ENCODE data around the gene PRDM16. TPM values are rescaled to one million over a fixed set of nuclear protein-coding genes. Genes with fewer than 3 reads are reported as not detected.

Gene PRDM16
- total and polyA plus RNA-seq, 2 of the 4 experiments (the other 2 are of a cell fraction) = 0.02 TPM; not detected in 1

DNA sequence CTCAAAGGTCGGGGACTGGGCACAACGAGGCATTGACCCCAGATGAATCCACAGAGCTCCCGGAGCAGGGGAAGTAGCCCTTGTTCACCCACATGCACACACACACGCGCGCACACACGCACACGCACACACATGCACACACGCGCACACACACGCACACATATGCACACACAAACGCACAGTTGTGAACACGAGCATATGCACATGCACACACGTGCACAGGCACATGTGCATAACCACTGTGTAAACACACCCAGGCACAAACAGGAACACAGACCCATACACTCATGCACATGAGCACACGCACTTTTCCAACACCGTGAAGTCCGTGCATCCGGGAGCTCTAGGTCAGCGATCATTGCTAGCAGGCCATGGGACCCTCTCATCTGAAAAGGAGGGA, 208.6 kb downstream of the PRDM16 start:
- no TSS peak for BruUV-seq (replicated peaks)
- TF ChIP-seq CHD1 (IDR thresholded peaks at IDR 0.05; ENCODE audit: low read depth, low read length) (no peak), NFE2L2 (IDR thresholded peaks at IDR 0.05; ENCODE audit: low read depth, low read length) (no peak), FOS (IDR thresholded peaks at IDR 0.05; ENCODE audit: low read depth, low read length) (no peak), RAD21 (IDR thresholded peaks at IDR 0.05; ENCODE audit: low read length) (no peak), BHLHE40 (IDR thresholded peaks at IDR 0.05; ENCODE audit: low read depth, low read length) (no peak)

More for the DNA sequence above, 208.6 kb downstream of the PRDM16 start:
- Histone ChIP-seq H3K18ac (ENCODE audit: low read depth, low read length) (no peak overlapping the region), H3K27ac (ENCODE audit: insufficient read depth, low read length) (no peak overlapping the region), H3K4me1 (ENCODE audit: control insufficient read depth, insufficient read depth, low read length) (no peaks in the 10 kb centered on the region), H2BK20ac (ENCODE audit: low read depth, low read length) (no peak overlapping the region), H3K4me2 (ENCODE audit: low read depth, low read length) (no peak overlapping the region), H4K20me1 (ENCODE audit: insufficient read depth, low read length) (no peaks in the 10 kb centered on the region), H4K5ac (ENCODE audit: low read depth, low read length) (no peak overlapping the region), H2BK15ac (ENCODE audit: low read depth, low read length) (no peak overlapping the region), H3K36me3 (ENCODE audit: control insufficient read depth, insufficient read depth, low read length) (no peaks in the 10 kb centered on the region), H3K9me1 (ENCODE audit: insufficient read depth, low read length) (no peaks in the 10 kb centered on the region), H3K14ac (replicated peaks; ENCODE audit: low read depth, low read length) (no peak overlapping the region), H4K91ac (ENCODE audit: insufficient read depth, low read depth, low read length) (no peak overlapping the region), H3K23ac (ENCODE audit: low read depth, low read length) (no peak overlapping the region), H3K79me1 (ENCODE audit: low read depth in 1 of 2, low read length in 2 of 2) (no peaks in the 10 kb centered on the region), H2AFZ (replicated peaks; ENCODE audit: low read length, poor library complexity) (no peak overlapping the region), H4K8ac (ENCODE audit: low read depth in 2 of 2, low read length in 2 of 2) (no peak overlapping the region), H3K4me3 (ENCODE audit: insufficient read depth, low read depth, low read length) (no peak overlapping the region), H2AK5ac (ENCODE audit: low read depth, low read length) (no peak overlapping the region), H3K27me3 (ENCODE audit: control insufficient read depth, insufficient read depth, low read length) (peaks cover under 1% of the 10 kb centered on the region; the same call in 1 of the 2 replicates), H2BK5ac (ENCODE audit: low read depth, low read length, poor library complexity, severe bottlenecking) (no peak overlapping the region), H2AK9ac (replicated peaks; ENCODE audit: low read depth, low read length, poor library complexity) (no peak overlapping the region), H3K4ac (ENCODE audit: low read depth, low read length) (no peak overlapping the region), H3K56ac (ENCODE audit: extremely low read depth, insufficient read depth, low read length) (no peak overlapping the region), H3K9me3 (ENCODE audit: control insufficient read depth, insufficient read depth, low read length) (no peaks in the 10 kb centered on the region), H3K9ac (ENCODE audit: low read depth, low read length) (no peak overlapping the region), H2BK120ac (ENCODE audit: low read depth, low read length) (no peak overlapping the region)
- POLR2A ChIA-PET (ENCODE audit: unreplicated experiment) = no interaction called here
- intact Hi-C loops (cut with micrococcal nuclease) (no loop called here), dilution Hi-C loops (cut with HindIII; ENCODE audit: low sequenced_read_pairs, unreplicated experiment) (no loop called here), in situ Hi-C loops (cut with MboI; ENCODE audit: low sequenced_read_pairs) (no loop called here)
- no peak for DNase-seq
- ATAC-seq (ENCODE audit: low read depth) = no peak
- CTCF ChIA-PET = no interaction called here
- 79% methylated on average over 8 of the region's 19 CpGs; no CpG with 5 or more reads in 1 of the 2 experiments for WGBS, 2 experiments (ENCODE audit: extremely low coverage in 2 of 2, insufficient read length in 1 of 2)
